GM18519 (cell line): ENCODE measurements around the gene SLC7A1.

Experiments
- ATAC-seq: cut with Tn5 transposase; IDR thresholded peaks from one replicate; pipeline ENCODE4 v1.9.1; 2021; ENCODE audit warnings: mild to moderate bottlenecking, moderate library complexity; ENCODE audit not compliant: unreplicated experiment, low FRiP score

Gene SLC7A1

DNA sequence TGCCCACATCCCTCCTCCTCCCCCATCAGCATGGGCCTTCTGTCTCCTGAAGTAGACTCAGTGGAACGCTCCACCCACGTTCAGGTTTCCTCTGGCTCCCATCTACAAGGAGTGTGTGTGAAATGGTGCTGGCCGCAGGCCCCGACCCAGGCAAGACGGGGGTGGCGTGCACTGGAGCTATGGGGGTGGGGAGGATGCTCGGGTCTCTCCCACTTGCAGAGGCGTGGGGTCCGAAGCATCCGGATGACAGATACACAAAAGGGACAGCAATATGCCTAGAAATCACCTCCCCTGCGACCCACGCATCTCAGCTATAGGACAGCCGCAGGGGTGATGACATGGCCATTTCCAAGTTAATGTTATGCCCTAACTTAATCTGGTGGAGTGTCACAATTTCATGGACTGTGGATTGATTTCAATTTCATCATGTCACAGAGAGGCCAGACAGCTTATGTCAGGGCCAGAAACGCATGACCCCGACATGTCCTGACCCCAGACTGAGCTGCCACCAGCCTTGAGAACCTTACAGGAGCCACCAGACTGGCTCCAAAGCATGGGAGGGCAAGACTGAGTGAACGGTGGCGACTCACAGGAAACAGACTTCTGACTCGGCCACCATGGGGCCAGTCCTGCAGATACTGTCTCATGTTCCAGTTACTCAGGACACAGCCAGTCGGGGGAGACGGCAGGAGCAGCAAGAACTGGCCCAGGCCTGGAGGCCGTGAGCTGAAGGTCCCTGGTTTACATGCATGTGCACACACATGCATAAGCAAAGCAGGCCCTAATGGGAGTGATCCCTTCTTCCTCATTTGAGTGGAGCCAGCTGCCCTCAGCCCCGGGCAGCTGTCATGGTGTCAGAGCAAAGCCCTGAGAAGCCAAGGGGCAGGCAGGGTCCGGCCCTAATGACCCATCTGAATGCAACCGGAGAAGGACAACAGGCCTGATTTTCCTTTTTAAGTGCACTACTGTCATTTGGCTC, 82.2 kb downstream of the SLC7A1 start:
- ATAC-seq: no peak

DNA sequence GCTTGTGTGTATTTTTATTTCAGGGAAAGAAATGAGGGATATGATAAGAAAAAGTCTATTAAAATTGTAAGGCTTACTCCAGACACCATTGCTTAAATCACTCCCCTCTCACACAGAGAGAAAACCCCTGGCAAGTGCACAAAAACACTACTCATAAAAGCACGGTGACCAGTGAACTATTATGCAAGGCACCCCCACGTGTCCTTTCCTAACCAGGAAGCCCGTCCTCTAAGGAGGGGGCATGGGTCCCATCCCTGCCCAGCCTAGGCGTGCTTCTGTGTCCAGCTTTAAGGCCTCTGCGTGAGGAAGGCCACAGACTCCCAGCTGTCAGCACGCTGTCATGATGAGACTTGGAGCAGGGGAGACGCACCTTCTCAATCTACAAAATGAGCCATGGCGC, 83.5 kb downstream of the SLC7A1 start:
- ATAC-seq: no peak

DNA sequence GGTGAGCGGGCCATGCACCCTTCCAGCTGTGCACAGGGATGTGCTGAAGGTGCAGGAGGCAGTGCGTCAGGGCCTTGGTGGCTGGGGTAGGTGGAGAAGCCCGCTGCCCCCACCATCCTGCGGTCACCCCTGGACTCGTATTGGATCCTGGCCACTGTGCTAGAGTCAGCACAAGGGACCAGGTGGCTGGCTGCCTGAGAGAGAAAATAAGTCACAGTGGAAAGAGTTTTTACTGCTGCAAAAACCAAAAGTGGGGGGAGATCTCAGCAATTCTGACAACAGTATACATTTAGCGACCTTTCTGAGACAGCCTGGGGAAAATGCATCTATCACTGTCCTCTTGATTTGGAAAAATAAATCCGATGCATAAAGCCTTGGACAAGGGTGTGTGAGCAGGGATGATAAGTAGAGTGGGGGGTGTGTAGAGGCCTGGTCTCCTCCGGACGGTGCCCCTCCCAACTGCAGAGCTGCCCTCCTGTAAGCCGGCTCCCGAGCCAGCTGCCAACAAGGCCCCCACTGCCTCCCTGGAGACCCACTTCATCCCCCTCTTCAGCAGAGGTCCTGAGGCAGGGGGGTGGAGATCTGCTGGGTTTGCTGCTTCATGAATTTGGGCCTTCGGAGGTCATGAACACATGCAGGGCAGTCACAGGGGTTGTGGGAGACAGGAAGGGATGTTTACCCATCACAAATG, 84.2 kb downstream of the SLC7A1 start:
- ATAC-seq: no peak

DNA sequence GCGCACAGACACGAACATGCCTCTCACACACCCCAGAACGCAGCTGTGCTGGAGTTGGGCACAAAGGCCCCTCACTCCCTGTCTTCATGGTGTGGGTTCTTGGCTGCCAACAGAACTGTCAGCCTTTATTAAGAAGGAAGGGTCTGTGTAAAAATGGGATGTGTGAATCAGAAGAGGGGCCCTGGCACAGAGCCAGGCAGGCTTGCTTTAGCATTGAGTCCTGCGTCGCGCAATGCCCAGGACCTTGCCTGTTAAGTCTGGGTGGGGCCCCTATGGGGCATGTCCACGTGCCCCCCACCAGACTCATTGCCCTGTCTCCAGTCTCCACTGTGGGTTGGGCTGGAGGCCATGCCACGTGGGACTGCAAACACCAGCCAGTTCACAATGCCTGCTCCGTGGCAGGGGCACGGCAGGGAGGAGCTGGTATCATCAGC, 84.8 kb downstream of the SLC7A1 start:
- no peak for ATAC-seq

DNA sequence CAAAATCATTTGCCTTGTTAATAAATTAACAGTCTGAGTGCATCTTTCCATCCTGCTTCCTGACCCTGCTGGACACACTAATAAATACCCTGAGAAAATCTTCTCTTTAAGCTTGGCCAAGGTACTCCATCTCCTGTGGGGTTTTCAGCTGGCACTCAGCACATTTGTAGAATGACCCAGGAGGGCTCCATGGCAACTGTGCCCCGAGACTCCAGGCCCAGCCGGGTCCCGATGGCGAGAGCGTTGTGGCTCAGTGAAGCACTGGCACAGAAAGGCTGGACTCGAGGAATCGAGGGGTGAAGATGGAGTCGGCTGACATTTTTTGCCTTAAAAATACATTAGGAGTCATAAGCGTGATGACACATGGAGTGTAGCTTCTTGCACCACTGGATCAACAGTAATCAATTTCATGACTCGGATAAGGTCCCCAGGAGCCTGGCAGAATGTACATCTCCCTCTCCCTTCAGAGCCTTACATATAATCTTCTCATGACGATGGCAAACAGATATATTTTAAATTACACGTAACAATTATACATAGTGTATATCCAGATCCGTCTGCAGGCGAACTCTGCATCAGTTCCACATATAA, 85.4 kb downstream of the SLC7A1 start:
- ATAC-seq: no peak

DNA sequence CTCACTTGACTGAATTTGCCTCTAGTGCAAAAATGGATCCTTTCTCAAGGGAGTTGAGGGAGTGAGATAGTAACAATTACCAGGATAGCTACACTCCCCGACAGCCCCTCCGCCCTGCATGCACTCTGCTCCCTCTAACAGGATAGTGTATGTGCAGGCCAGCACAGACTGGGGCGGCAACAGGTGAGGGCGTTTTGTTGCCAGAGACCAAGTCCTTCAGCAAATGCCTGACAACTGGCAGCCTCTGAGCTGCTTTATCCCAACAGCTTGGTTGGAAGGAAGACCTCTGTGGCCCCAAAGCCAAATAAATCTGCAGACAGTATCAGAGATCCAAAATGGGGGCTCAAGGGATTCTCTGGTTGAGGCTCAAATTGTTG, 86.6 kb downstream of the SLC7A1 start:
- no peak for ATAC-seq

DNA sequence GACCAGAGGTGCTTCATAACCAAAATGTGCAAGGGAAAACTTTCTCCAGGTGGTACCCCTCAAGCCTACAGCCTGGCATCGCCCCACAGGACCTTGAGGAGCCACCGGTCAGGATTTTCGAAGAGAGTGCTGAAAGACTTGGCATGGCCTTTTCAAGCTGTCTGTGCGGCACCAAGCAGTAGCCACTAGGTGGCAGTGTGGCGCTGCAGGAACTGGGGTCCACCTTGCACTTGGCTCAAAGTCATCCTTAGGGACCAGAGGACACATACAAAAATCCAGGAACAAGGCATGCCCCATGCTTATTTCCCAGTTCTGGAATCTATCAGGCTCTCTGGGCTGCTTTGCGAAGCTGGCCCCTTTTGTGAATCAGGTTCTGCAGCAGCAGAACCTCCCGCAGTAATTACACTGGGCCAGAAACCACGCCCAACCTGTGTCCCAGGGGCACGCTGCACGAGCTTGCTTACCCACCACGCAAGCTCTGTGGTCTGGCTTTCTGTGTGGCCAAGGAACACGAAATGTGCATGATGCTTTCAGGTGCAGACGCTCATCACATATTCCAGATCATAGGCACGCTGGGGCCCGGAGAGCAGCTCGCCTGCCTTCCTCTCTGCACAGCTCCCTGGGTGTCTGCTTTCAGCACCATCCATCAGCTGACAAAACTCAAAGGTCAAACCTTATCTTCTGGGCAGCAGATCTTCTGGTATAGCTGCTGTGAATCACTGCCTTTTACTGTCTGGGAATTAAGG, 87.2 kb downstream of the SLC7A1 start:
- ATAC-seq: peak; percentile 40

DNA sequence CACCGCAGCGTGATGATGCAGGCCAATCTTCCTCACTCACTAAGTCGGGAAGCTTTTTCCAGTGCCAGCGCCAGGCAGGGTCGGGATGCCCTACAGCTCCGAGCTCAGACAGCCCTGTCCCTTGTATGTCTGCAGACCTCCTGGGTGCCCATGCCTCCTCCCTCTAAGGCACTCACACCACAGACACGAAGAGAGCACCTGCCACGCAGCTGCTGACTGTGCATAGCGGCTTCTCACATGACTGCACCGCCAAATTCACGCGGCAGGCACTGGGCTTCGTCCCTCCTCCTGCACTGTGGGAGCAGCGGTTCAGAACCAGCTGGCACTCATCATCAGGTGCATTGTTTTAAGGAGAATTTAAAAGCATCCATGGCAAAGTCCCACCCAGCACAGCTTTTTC, 88.1 kb downstream of the SLC7A1 start:
- no peak for ATAC-seq

DNA sequence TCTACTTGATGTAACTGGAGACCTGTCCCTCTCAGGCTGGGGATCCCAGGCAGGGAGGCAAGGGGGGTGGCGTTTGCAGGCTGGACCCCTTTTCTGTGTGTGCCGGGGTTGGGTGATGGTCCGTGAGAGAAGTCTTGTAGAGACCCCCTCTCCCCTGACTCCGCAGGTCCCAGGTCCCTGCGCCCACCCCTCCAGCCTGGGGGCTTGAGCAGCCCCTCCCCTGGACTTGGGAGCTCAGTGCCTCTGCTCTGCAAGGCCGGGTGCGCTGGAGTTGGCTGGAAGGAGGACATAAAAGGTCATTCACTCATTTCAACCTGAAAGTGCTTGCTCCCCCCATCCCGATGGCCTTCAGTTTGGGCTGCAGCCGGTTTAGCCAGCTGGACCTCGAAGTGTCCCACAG, 89.5 kb downstream of the SLC7A1 start:
- no peak for ATAC-seq

DNA sequence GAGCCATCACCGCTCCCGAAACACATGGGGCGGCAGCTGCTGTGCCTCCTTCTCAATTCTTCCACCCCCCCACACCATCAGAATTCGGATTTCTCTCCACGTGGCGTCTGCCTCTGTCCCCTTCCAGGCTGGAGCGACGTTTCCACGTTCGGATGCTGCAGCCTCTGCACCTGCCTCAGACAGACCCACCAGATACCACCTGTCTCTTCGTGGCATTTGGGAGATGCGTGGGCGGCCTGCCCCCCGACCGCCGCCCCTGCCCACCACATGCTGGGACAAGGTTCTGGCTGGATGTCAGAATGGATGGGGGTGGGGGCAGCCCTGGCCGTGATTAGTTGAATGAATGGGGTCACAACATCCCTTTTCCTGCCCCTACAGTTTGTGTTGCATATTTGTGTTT, 90.0 kb downstream of the SLC7A1 start:
- ATAC-seq: no peak

DNA sequence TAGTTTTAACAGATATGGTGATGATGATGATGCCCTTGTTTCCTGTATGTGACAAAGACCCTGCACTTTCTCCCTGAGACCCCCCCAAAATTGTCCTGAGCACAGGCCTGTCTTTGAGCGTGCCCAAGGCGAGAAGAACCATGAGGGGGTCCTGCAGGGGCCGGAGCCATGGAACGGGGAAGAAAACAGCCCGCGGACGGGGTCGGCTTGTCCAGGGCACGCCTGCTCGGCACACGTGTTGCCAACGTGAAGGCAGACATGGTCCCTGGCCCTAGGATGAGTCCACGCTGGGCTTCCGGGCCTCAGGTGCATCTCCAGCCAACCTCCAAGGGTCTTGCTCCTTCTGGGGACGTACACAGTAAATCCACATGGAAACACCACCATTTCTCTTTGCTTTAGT, 90.8 kb downstream of the SLC7A1 start:
- no peak for ATAC-seq

DNA sequence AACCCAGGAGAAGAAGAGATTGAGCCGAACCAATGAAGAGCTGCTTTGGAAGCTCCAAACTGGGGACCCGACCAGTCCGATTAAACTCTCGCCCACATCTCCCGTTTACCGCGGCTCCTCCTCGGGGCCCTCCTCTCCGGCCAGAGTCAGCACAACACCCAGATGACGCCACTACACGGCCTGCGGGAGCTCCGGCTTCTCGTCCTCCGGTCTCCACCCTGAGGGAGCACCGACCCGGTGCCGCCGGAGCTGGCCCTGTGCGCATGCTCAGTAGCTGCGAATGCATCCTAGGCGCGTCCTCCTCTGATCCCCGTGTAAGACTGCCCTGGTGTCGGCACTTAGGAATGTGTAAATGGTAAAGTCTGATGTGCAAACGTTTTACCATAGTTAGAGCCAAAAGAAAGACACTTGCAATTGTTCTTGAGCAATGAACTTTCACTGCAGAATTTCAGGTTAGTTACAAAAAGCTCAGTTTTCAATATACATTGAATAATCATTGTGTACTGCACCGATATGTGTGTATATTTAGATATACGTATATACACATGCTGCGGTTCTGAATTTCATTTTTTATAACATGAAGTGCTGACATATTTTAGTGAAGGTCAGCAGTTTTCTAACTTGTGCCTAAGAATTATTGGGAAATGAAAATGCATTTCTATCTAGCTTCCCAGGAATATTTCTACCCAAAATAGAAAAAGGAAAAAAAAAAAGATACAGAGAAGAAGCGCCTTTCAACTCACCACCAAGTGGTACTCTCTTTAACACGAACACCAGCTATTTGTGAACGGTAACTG, 92.2 kb downstream of the SLC7A1 start:
- no peak for ATAC-seq

DNA sequence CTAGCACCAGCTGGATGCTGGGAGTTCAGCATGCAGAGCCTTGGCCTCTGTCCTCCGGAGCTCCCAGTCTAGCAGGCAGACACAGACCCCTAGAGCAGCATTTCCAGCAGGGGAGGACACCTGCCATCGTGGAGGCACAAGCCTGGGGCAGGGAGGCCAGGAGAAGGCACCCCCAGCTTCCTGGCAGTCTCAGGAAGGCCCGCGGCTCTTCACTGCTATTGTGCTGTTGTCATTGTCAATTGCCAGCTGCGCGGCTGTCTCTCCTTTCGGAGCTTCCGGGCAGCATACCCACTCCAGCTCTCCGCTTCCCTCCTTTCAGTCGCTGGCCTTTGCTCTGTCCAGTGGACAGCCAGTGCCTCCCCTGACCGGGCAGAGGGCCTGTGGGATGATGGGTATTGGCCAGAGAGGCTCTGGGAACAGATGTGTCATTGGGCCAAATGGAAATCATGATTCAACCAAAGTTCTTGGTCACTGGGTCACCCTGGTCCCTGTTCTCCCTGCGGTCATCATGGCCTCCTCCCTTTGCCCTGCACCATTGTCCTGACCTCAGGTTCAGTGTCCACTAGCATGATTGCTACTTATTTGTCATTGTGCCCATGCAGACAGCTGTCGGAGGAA, 93.0 kb downstream of the SLC7A1 start:
- no peak for ATAC-seq

DNA sequence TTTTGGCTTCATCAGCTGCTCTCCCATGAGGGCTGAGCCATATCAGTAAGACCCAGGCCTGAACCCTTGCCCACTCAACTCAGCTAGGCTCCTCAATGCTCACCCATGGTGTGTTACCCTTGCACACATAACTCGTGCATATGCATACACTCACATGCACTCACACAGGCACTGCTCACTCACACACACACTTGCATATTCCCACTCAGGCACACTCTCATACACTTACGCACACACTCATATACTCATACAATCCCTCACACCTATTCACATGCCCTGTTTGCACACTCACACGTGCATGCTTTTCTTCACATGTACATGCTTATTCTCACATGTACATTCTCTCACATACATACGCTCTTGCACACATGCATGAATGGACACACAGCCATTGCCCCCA, 93.8 kb downstream of the SLC7A1 start:
- no peak for ATAC-seq

DNA sequence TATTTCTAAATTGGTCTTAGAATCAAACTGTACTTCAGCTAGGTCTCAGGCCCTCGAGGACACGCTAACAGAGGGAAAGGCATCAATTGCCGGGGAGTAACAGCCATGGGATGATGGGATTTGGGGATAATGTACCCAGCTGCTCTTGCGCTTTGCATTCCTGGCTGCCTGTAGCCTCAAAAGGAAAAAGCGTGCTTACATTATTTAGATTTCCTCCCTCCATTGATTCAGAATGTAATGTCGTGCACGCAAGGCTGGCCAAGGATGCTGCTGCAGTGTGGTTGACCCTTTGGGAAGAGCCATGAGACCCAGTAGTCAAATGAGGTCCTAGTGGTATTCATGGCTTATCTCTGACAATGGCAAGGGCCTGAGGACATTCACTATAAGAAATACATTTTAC, 95.1 kb downstream of the SLC7A1 start:
- ATAC-seq: no peak

DNA sequence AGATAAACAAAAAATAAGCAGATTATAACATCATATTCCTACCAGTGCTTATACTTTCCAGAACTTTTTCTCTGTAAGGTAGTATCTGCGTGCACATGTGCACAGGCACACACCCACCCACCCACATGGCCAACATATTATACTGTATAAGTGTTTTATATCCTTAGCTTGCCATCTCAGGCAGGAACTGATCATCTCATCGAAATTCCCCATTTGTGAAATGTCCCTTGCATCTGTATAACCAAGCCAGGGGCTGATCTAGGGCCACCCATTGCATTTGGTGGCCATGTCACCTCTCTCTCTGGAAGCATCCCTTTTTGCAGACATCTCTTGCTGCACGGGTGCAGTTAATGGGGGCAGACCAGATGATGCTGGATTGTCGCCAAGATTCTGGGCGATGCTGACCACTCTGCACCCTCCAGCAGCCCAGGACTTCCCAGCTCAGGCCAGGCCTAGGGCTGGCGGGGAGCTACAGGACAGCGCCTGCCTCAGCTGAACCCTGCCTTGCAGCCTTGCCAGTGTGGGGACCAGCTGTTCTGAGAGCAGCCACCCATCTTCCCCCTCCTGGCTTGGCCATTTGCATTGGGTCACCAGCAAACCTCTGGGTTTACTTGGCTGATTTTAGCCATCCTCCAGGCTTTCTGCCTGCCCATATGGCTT, 95.9 kb downstream of the SLC7A1 start:
- no peak for ATAC-seq

DNA sequence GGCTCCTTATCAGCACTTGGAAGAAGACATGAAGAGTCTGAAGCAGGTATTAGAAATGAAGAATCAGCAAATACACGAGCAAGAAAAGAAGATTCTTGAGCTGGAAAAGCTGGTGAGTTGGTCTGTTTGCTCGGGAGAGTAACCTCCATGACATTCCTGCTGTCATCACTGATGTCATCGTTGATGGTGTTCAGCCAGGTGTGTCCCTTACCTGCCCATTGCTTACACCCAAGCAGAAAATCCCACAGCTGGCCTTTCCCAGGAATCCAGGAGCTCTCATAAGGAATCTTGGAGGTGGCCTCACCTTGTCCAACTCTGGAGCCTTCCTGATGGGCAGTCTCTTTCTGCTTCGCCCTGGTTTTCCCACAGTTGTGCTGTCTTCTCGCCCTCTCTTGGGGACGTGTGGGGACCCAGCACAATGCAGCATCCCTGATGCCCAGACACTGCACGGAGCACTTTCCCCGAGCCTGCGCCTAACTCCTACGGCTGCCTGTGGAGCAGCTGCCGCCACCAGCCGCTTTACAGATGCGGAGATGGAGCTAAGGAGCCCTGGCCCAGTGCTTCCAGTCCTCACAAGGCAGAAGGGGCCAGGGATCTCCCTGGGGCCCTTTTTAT, 97.0 kb downstream of the SLC7A1 start:
- ATAC-seq: no peak

DNA sequence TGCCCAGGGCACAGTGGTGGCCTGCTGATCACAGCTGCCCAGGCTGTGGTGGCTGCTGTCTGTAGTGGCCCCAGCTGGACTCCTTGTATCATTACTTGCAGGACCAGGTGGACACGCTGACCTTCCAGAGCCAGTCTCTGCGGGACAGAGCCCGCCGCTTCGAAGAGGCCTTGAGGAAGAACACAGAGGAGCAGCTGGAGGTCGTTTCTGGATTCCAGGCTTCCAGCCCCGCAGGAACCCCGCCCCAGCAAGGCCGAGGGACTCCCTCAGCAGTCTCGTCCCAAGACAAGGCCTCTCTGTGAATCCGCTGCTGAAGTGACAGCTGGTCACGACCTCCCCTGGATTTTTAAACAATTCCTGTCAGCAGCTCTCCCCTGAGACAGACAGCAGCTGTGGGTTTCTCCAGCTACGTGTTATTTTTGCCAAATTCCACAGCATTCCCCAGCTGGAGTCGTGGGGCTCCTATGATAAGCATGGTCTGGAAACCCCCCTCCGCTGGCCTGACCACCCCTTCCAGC, 98.3 kb downstream of the SLC7A1 start:
- ATAC-seq: no peak
